Caco-2 (cell line): ENCODE measurements around the gene ANKRD22. TPM values are rescaled to one million over a fixed set of nuclear protein-coding genes. Genes with fewer than 3 reads are reported as not detected.

Experiments
- BruUV-seq: library from RNA; stranded (reverse); fragments of 400-500 nt; replicated peaks from 2 replicates; lab custom pipeline; 2021; lab: Mats Ljungman, UMichigan
- CTCF ChIA-PET: fragments of 300-600 bp; sonication (Branson Sonifier 250); formaldehyde crosslinking; loops from one replicate; lab custom pipeline; 2022; ENCODE audit warnings: antibody characterized with exemption; lab: Charles Lee
- POLR2A ChIA-PET: fragments of 300-600 bp; sonication (Branson Sonifier 250); formaldehyde crosslinking; loops from one replicate; lab custom pipeline; 2022; ENCODE audit warnings: antibody characterized with exemption; lab: Charles Lee
- DNase-seq, 2 experiments: peaks; one replicate each; pipeline versions ENCODE4 v3.0.0 to v3.0.0-alpha.2; 2020 to 2022
- H3K27me3 ChIP-seq: replicated peaks from 2 replicates; pipeline ENCODE4 v1.6.0; 2011; ENCODE audit warnings: low read length; ENCODE audit not compliant: control insufficient read depth, insufficient read depth
- H3K36me3 ChIP-seq: 2 replicates; pipeline ENCODE4 v1.5.1; 2011; ENCODE audit warnings: low read length; ENCODE audit not compliant: control insufficient read depth, insufficient read depth
- H3K4me1 ChIP-seq: fragments of 250-450 bp; sonication (Bioruptor Pico); 2 replicates; pipeline ENCODE4 v1.5.1; 2020; ENCODE audit warnings: mild to moderate bottlenecking
- H3K4me3 ChIP-seq: 2 replicates; pipeline ENCODE4 v1.5.1; 2011; ENCODE audit warnings: low read depth, mild to moderate bottlenecking, control low read depth, low read length
- H3K9me3 ChIP-seq: fragments of 250-450 bp; sonication (Bioruptor Pico); 2 replicates; pipeline ENCODE4 v1.5.1; 2020; ENCODE audit warnings: mild to moderate bottlenecking, moderate library complexity
- H3K27ac Mint-ChIP-seq: one replicate; pipeline ENCODE4 v1.8.0; 2022; ENCODE audit warnings: mixed read lengths; ENCODE audit not compliant: unreplicated experiment
- H3K27me3 Mint-ChIP-seq: one replicate; pipeline ENCODE4 v1.8.0; 2022; ENCODE audit warnings: mixed read lengths; ENCODE audit not compliant: insufficient read depth, unreplicated experiment
- H3K36me3 Mint-ChIP-seq: one replicate; pipeline ENCODE4 v1.8.0; 2022; ENCODE audit warnings: mild to moderate bottlenecking, mixed read lengths; ENCODE audit not compliant: insufficient read depth, unreplicated experiment
- H3K4me1 Mint-ChIP-seq: one replicate; pipeline ENCODE4 v1.8.0; 2022; ENCODE audit warnings: low read depth, mixed read lengths; ENCODE audit not compliant: unreplicated experiment
- H3K4me3 Mint-ChIP-seq: one replicate; pipeline ENCODE4 v1.8.0; 2022; ENCODE audit warnings: mild to moderate bottlenecking, moderate library complexity, mixed read lengths; ENCODE audit not compliant: unreplicated experiment
- H3K9me3 Mint-ChIP-seq: one replicate; pipeline ENCODE4 v1.8.0; 2022; ENCODE audit warnings: mixed read lengths; ENCODE audit not compliant: unreplicated experiment
- CTCF ChIP-seq, 2 experiments: fragments of 200-600 bp in 1 of 2; IDR thresholded peaks; 1 replicate in 1 of 2; 2 replicates in 1 of 2; pipeline versions ENCODE4 v1.5.1 to v1.8.0; 2011 to 2022; ENCODE audit warnings: antibody characterized with exemption in 1 of 2, control low read depth in 1 of 2, inconsistent platforms in 1 of 2, low read depth in 1 of 2, low read length in 1 of 2, mild to moderate bottlenecking in 1 of 2, moderate library complexity in 1 of 2; ENCODE audit not compliant: insufficient read depth in 1 of 2, severe bottlenecking in 1 of 2, unreplicated experiment in 1 of 2
- intact Hi-C: fragments of 100-400 bp; cut with micrococcal nuclease; formaldehyde crosslinking; loops from one replicate; pipeline ENCODE4 v1.10.0; 2022; ENCODE audit not compliant: unreplicated experiment
- total RNA-seq: library from RNA; stranded (reverse); gene quantifications from 2 replicates; pipeline ENCODE4 v1.2.3, GENCODE V29; 2022

ANKRD22 gene
- total RNA-seq, 1 experiment from 2014 or later, result not detected

DNA sequence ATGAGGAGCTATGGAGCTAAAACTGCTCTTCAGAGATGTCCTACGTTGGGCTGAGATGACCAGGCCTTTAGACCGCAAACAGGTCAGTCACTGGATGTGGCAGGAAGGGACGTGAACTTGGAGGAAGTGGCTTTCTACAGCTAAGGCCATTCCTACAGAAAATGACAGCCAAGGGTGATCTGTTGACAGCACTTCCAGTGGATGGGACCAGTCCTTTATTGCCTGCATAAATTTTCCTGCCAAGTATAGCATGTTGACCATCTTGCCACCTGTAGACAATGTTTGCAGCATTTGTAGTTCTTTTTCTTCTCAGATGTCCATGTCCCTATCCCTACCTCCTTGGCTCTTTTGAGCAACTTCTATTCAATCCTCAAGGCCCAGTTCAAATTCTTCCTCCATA, 45.7 kb downstream of the ANKRD22 start:
- Mint-ChIP-seq H3K4me3 (no peak overlapping the region), H3K9me3 (no peaks in the 10 kb centered on the region), H3K27me3 (peaks cover 2% of the 10 kb centered on the region), H3K4me1 (no peaks in the 10 kb centered on the region), H3K27ac (no peak overlapping the region), H3K36me3 (no peaks in the 10 kb centered on the region)
- DNase-seq, result no peak
- ChIA-PET CTCF (no interaction called here), POLR2A (no interaction called here)
- BruUV-seq, result no TSS peak
- Histone ChIP-seq H3K9me3 (no peaks in the 10 kb centered on the region), H3K4me1 (no peaks in the 10 kb centered on the region), H3K27me3 (peaks cover under 1% of the 10 kb centered on the region; the same call in 1 of the 2 replicates), H3K4me3 (no peak overlapping the region), H3K36me3 (no peaks in the 10 kb centered on the region)
- intact Hi-C loops, result no loop called here
- TF ChIP-seq CTCF (IDR thresholded peaks at IDR 0.05; ENCODE audit: insufficient read depth in 1 of 2, low read depth in 1 of 2, low read length in 1 of 2, severe bottlenecking in 1 of 2, unreplicated experiment in 1 of 2), result no peak

GRCh38 chr10:88805361-88805760, 46.3 kb downstream of the ANKRD22 start:
- Mint-ChIP-seq H3K4me1 (no peaks in the 10 kb centered on the region), H3K4me3 (no peak overlapping the region), H3K9me3 (no peaks in the 10 kb centered on the region), H3K36me3 (no peaks in the 10 kb centered on the region), H3K27me3 (peaks cover 2% of the 10 kb centered on the region), H3K27ac (no peak overlapping the region)
- no peak for DNase-seq
- CTCF ChIA-PET, result interaction anchor here (0.7 kb wide), 1 partner anchor 240 kb away, joined by 3 read pairs; no protein-coding TSS in a partner anchor
- Histone ChIP-seq H3K9me3 (no peaks in the 10 kb centered on the region), H3K4me1 (no peaks in the 10 kb centered on the region), H3K36me3 (no peaks in the 10 kb centered on the region), H3K4me3 (no peak overlapping the region), H3K27me3 (no peaks in the 10 kb centered on the region)
- POLR2A ChIA-PET, result no interaction called here
- intact Hi-C loops, result no loop called here
- TF ChIP-seq CTCF (IDR thresholded peaks at IDR 0.05; ENCODE audit: insufficient read depth in 1 of 2, low read depth in 1 of 2, low read length in 1 of 2, severe bottlenecking in 1 of 2, unreplicated experiment in 1 of 2), result no peak
- BruUV-seq, result no TSS peak

- H3K27me3 Mint-ChIP-seq, result peaks cover 2% of the 10 kb centered on the region
- no peaks in the 10 kb centered on the region for H3K9me3 Mint-ChIP-seq
- POLR2A ChIA-PET, result no interaction called here
- no TSS peak for BruUV-seq
- H3K36me3 Mint-ChIP-seq, result no peaks in the 10 kb centered on the region
- H3K4me3 Mint-ChIP-seq, result no peak overlapping the region
- intact Hi-C loops, result no loop called here
- no peak for DNase-seq
- Histone ChIP-seq H3K4me3 (no peak overlapping the region), H3K27me3 (no peaks in the 10 kb centered on the region), H3K9me3 (no peaks in the 10 kb centered on the region), H3K4me1 (no peaks in the 10 kb centered on the region), H3K36me3 (no peaks in the 10 kb centered on the region)
- no peaks in the 10 kb centered on the region for H3K4me1 Mint-ChIP-seq
- no peak for TF ChIP-seq CTCF (IDR thresholded peaks at IDR 0.05; ENCODE audit: insufficient read depth in 1 of 2, low read depth in 1 of 2, low read length in 1 of 2, severe bottlenecking in 1 of 2, unreplicated experiment in 1 of 2)
- H3K27ac Mint-ChIP-seq, result no peak overlapping the region
- CTCF ChIA-PET, result interaction anchor here (0.6 kb wide), 1 partner anchor 13 kb away, joined by 3 read pairs; no protein-coding TSS in a partner anchor
These were observed 47.4 kb downstream of the ANKRD22 start for GRCh38 chr10:88804083-88804812.
